A673 (cell line): ENCODE results near the gene SOBP. TPM values are rescaled to one million over a fixed set of nuclear protein-coding genes. Genes with fewer than 3 reads are reported as not detected.

Source experiments
- BruUV-seq: library from RNA; stranded (reverse); fragments of 400-500 nt; replicated peaks from 2 replicates; lab custom pipeline; 2021; lab: Mats Ljungman, UMichigan
- CTCF ChIA-PET: fragments of 300-600 bp; sonication (Branson Sonifier 250); formaldehyde crosslinking; loops from one replicate; lab custom pipeline; 2022; ENCODE audit warnings: antibody characterized with exemption; lab: Charles Lee
- POLR2A ChIA-PET: fragments of 300-600 bp; sonication (Branson Sonifier 250); formaldehyde crosslinking; loops from one replicate; lab custom pipeline; 2022; ENCODE audit warnings: antibody characterized with exemption; ENCODE audit not compliant: low non-redundant PET; lab: Charles Lee
- DNase-seq: peaks from one replicate; pipeline ENCODE4 v3.0.0-alpha.2; 2015; ENCODE audit warnings: low spot score
- H3K27ac ChIP-seq: fragments of 200-600 bp; sonication (generic); 2 replicates; pipeline ENCODE4 v1.5.1; 2016; ENCODE audit warnings: mixed run types, low read depth, mild to moderate bottlenecking, mixed read lengths, antibody characterized with exemption, low read length; ENCODE audit not compliant: poor library complexity, severe bottlenecking
- H3K27me3 ChIP-seq: fragments of 200-600 bp; sonication (generic); replicated peaks from 2 replicates; pipeline ENCODE4 v1.6.1; 2017; ENCODE audit warnings: mixed run types, low read depth, mild to moderate bottlenecking, mixed read lengths, antibody characterized with exemption, low read length; ENCODE audit not compliant: insufficient read depth, poor library complexity
- H3K36me3 ChIP-seq: fragments of 200-600 bp; sonication (generic); 2 replicates; pipeline ENCODE4 v1.6.1; 2016; ENCODE audit warnings: mixed run types, mild to moderate bottlenecking, mixed read lengths, antibody characterized with exemption, low read length; ENCODE audit not compliant: insufficient read depth, poor library complexity, severe bottlenecking
- H3K4me1 ChIP-seq: fragments of 200-600 bp; sonication (generic); 2 replicates; pipeline ENCODE4 v1.6.1; 2017; ENCODE audit warnings: mixed run types, mild to moderate bottlenecking, mixed read lengths, antibody characterized with exemption, low read length; ENCODE audit not compliant: insufficient read depth, poor library complexity, severe bottlenecking
- H3K4me3 ChIP-seq: fragments of 200-600 bp; sonication (generic); 2 replicates; pipeline ENCODE4 v1.5.1; 2016; ENCODE audit warnings: low read depth, mixed run types, mild to moderate bottlenecking, mixed read lengths, low read length; ENCODE audit not compliant: poor library complexity, severe bottlenecking
- H3K9me3 ChIP-seq: fragments of 200-600 bp; sonication (generic); 2 replicates; pipeline ENCODE4 v1.6.1; 2016; ENCODE audit warnings: mixed run types, low read depth, mild to moderate bottlenecking, mixed read lengths, antibody characterized with exemption, low read length; ENCODE audit not compliant: poor library complexity, severe bottlenecking
- EZH2 ChIP-seq: fragments of 200-600 bp; sonication (generic); IDR thresholded peaks from 2 replicates; pipeline ENCODE4 v1.6.1; 2017; ENCODE audit warnings: borderline replicate concordance, low read depth, mild to moderate bottlenecking, mixed read lengths, antibody characterized with exemption, low read length; ENCODE audit not compliant: poor library complexity, severe bottlenecking
- intact Hi-C: fragments of 100-400 bp; cut with micrococcal nuclease; formaldehyde crosslinking; loops from one replicate; pipeline ENCODE4 v1.10.0; 2022; ENCODE audit not compliant: unreplicated experiment
- total RNA-seq: library from RNA; stranded (reverse); gene quantifications from 2 replicates; pipeline ENCODE4 v1.2.3, GENCODE V29; 2021
- TF ChIP-seq, protein P1 (sequence below): fragments of 300-800, 200-600 bp; sonication (generic); conservative IDR thresholded peaks from 2 replicates; pipeline ENCODE4 v1.5.1; 2017; ENCODE audit warnings: low read depth, mild to moderate bottlenecking, antibody characterized with exemption, low read length, moderate library complexity, mixed read lengths

SOBP gene
- total RNA-seq, 1 experiment from 2014 or later = 3.3 TPM

- intact Hi-C loops = no loop called here
- POLR2A ChIA-PET = no interaction called here
- CTCF ChIA-PET = no interaction called here
Measured at GRCh38 chr6:107706516-107707115, 216.7 kb downstream of the SOBP start.

DNA sequence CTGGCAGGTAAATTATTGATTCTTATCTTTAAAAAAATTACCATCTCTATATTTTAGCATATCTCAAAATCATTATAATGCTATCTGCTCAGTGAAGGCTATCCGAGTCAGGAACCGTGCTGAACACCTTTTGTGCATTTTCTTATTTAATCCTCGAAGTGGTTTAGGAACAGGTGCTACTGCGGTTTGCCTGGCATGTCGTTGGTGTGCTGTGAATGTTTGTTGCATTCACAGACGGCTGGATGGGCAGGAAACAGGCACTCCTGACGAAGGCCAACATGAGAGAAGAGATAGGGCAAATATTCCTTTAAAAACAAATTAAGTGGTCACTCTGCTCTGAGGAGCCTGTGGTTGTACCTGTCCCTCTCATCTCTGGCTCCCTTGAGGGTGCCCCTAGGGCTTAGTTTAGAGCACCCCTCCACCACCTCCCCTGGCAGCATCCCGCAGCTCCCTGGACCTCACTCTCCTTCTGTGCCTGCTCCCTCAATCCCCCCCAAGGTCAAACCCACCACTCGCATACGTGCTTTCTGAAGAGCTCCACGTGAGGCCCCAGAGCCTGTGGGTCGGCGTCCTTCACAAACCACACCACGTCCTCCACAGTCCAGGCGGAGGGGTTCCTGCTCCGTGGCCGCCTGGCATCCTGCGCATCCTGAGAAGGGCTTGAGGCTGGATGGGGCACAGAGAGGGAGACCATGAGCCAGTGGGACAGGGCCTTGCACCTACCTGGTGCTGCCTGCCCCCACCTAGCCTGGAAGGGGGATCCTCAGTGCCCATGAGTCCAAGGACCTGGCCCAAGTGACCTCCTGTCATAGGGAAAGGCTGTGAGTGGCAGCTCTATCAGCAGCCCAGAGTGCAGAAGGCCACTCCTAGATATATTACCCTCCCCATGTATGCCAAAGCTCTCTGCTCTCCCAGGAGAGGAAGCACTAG, 217.7 kb downstream of the SOBP start:
- TF ChIP-seq EZH2 = no peak
- TF ChIP-seq, protein P1, sequence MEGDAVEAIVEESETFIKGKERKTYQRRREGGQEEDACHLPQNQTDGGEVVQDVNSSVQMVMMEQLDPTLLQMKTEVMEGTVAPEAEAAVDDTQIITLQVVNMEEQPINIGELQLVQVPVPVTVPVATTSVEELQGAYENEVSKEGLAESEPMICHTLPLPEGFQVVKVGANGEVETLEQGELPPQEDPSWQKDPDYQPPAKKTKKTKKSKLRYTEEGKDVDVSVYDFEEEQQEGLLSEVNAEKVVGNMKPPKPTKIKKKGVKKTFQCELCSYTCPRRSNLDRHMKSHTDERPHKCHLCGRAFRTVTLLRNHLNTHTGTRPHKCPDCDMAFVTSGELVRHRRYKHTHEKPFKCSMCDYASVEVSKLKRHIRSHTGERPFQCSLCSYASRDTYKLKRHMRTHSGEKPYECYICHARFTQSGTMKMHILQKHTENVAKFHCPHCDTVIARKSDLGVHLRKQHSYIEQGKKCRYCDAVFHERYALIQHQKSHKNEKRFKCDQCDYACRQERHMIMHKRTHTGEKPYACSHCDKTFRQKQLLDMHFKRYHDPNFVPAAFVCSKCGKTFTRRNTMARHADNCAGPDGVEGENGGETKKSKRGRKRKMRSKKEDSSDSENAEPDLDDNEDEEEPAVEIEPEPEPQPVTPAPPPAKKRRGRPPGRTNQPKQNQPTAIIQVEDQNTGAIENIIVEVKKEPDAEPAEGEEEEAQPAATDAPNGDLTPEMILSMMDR = no peak
- BruUV-seq = no TSS peak
- ChIA-PET POLR2A (no interaction called here), CTCF (no interaction called here)
- intact Hi-C loops = no loop called here
- Histone ChIP-seq H3K4me1 (peaks cover 1% of the 10 kb centered on the region), H3K36me3 (no peaks in the 10 kb centered on the region), H3K27ac (no peak overlapping the region), H3K27me3 (no peaks in the 10 kb centered on the region), H3K4me3 (no peak overlapping the region), H3K9me3 (no peaks in the 10 kb centered on the region)
- DNase-seq = no peak

More at GRCh38 chr6:107706516-107707115, 216.7 kb downstream of the SOBP start:
- no peaks in the 10 kb centered on the region for H3K4me1 ChIP-seq
- H3K36me3 ChIP-seq = no peaks in the 10 kb centered on the region
- H3K4me3 ChIP-seq = no peak overlapping the region
- TF ChIP-seq, protein P1 = no peak
- H3K27me3 ChIP-seq = no peaks in the 10 kb centered on the region
- BruUV-seq = no TSS peak
- H3K9me3 ChIP-seq = no peaks in the 10 kb centered on the region
- H3K27ac ChIP-seq = no peak overlapping the region
- no peak for DNase-seq

GRCh38 chr6:107708435-107708834, 218.5 kb downstream of the SOBP start:
- intact Hi-C loops = no loop called here
- no peak for TF ChIP-seq EZH2
- TF ChIP-seq, protein P1 = no peak
- Histone ChIP-seq H3K27ac (no peak overlapping the region), H3K9me3 (no peaks in the 10 kb centered on the region), H3K4me1 (peaks cover 8% of the 10 kb centered on the region), H3K4me3 (no peak overlapping the region), H3K36me3 (no peaks in the 10 kb centered on the region), H3K27me3 (no peaks in the 10 kb centered on the region)
- ChIA-PET POLR2A (no interaction called here), CTCF (no interaction called here)
- no TSS peak for BruUV-seq
- no peak for DNase-seq
